ENCODE measurements around the gene STEAP2.

The STEAP2 gene

GRCh38 chr7:90272242-90272641, 60.7 kb downstream of the STEAP2 start:
- no peak for DNase-seq (ENCODE audit: low spot score)

GRCh38 chr7:90274161-90274560, 62.6 kb downstream of the STEAP2 start:
- DNase-seq (ENCODE audit: low spot score), result no peak

- peak; percentile 12 for DNase-seq (ENCODE audit: low spot score)
These were observed 64.6 kb downstream of the STEAP2 start for GRCh38 chr7:90276033-90276728.
